Measurements from ENCODE around the gene CDK11A.
A peak's percentile ranks its signal among the peaks of the same experiment; 100 is the strongest.

The CDK11A gene

DNA sequence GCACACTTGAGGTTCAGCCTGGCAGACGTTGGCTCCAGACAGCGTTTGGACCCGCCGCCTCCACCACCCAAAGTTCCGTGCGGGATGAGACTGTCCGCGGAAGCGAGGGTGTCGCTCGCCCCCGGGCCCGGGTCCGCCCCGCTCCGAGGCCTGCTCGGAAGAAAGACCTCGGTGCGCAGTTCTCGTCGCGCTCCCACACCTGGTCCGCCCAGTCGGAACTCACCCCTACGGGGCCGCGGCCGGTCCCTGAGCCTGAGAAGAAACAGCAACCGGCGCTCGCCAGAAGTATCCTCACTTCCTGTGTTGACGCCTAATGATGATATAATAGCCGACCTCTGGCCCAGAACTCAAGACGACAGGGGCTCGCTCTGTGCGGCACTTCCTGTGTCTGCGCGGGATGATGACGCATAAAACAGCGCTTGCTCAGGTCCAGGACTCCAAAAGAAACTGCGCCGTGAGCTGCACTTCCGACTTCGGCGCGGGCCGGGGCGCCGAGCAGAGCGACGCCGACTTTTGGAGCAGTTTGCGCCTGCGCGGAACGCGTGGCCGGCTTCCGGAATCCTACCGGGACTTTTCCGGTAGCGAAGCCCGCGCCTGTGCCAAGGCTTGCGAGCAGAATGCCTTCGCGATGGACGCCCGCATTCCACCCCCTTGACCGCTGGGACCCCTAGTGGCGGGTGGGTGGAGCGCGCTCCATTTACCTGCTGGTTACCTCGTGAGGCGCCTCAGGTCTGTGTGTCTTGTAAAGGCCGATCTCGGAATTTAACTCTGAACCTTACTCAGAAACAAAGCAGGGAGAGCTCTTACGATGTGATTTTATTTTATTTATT lies at the start of gene CDK11A:
TSS of gene CDK11A (minus strand) at position 323 of the 830 bp plus-strand sequence. CDS start 1,539 bp downstream, outside the sequence.
- peak; percentile 90 for DNase-seq (ENCODE audit: low spot score)

- no peak for DNase-seq (ENCODE audit: low spot score)
Observed at GRCh38 chr1:1773874-1774273, 49.7 kb upstream of the CDK11A start.

GRCh38 chr1:1771096-1771495 lies 46.9 kb upstream of the CDK11A start:
- DNase-seq (ENCODE audit: low spot score) = no peak

GRCh38 chr1:1770102-1770501 lies 45.9 kb upstream of the CDK11A start:
- DNase-seq (ENCODE audit: low spot score) = no peak

GRCh38 chr1:1768249-1768992 lies 44.3 kb upstream of the CDK11A start:
- no peak for DNase-seq (ENCODE audit: low spot score)

- DNase-seq (ENCODE audit: low spot score) = peak; percentile 15
Observed at GRCh38 chr1:1764876-1765470, 40.8 kb upstream of the CDK11A start.

DNA sequence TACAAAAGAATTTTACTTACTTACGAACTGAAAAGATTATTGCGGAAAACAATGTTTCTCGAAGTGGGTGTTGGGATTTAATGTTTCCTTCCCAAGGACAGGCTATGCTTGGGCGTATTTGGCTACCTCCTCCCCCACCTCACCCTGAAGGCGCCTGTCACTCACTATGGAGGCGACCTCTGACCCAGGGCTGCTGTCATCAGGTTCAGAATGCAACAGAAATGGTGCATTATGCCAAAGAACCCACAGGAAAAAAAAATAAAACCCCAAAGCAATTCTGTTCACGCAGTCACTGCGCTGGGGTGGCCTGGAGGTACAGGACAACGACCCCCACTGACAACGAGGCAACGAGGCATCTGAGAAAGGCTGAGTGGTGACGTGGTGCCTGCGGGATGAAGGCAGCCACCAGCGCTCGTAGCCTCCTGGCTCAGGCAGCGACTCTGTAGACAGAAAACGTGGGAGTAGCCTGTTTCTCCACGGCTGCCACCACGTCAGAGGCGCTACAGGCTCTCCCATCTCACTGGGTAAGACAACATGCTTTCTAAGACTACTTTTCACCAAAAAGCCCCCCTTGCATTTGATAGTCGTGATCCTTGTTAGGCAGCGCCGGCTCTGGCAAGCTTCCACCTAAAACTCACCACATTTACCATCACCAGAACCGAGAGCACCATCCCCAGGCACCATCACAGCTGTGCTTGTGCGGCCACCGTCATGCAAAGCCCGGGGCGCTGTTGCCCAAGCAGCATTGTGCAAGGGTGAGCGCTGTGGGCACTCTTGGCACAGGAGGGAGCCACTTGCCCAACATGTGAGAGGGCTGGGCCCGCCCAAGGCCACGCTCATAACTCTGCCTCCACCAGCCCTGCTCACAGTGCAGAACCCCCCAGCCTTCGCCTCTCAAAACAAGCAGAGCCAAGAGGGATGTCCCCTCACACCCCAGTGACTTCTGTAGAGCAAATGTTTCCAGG lies 39.8 kb upstream of the CDK11A start:
- DNase-seq (ENCODE audit: low spot score) = peak; percentile 46

- peak; percentile 8 for DNase-seq (ENCODE audit: low spot score)
Observed at GRCh38 chr1:1761504-1762376, 37.6 kb upstream of the CDK11A start.

GRCh38 chr1:1760715-1761114 lies 36.6 kb upstream of the CDK11A start:
- no peak for DNase-seq (ENCODE audit: low spot score)

- peak; percentile 18 for DNase-seq (ENCODE audit: low spot score)
Observed at GRCh38 chr1:1760345-1760650, 36.1 kb upstream of the CDK11A start.

DNA sequence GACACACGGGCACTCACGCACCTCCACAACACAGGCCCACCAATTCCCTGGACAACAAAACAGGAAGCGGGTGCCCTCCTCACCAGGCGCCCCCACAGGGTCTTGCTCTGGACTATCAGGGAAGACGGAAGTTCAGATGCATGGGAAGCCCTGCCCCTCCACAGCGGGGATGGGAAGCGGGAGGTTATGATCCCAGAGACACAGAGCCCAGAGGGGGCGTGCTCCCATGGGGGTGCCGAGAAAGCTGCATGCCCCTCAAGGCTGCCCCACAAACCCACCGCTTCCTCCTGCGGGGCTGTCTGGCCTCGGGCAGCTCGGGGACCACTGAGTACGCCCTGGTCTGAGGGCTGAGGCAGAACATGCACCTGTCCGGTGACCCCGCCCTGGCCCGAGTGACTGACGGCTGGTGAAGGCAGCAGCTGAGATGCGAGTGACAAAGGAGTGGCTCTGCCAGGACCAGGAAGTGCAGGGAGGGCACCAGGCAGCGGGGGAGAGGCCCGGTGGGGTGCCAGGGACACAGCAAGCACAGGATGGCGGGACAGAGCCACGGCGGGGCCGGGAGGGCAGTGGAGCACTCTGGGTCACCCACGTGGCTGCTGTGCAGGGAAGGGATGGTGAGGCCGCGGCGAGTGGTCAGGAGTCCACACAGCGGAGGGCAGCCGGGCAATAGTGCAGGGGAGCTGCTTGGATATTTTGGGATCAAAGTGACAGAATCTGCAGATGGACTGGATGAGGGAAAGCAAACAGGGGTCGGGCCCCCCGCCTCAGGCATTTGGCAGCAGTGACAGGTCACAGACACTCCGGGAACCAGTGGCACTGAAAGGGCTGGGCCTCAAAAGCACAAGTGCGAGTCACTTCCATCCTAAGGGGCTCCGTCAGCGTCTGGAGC lies 35.5 kb upstream of the CDK11A start:
- DNase-seq (ENCODE audit: low spot score) = peak; percentile 28

- DNase-seq (ENCODE audit: low spot score) = peak; percentile 38
Observed at GRCh38 chr1:1758692-1759455, 34.7 kb upstream of the CDK11A start.

GRCh38 chr1:1758059-1758621 lies 34.0 kb upstream of the CDK11A start:
- DNase-seq (ENCODE audit: low spot score) = peak; percentile 27

GRCh38 chr1:1757422-1758058 lies 33.4 kb upstream of the CDK11A start:
- DNase-seq (ENCODE audit: low spot score) = no peak

GRCh38 chr1:1756661-1757421 lies 32.7 kb upstream of the CDK11A start:
- no peak for DNase-seq (ENCODE audit: low spot score)

- no peak for DNase-seq (ENCODE audit: low spot score)
Observed at GRCh38 chr1:1755852-1756251, 31.7 kb upstream of the CDK11A start.

GRCh38 chr1:1755426-1755825 lies 31.3 kb upstream of the CDK11A start:
- DNase-seq (ENCODE audit: low spot score) = no peak

Measured in D341Med (cell line).